HT1080 (cell line): ENCODE results near the gene TSHZ1. TPM values are rescaled to one million over a fixed set of nuclear protein-coding genes. Genes with fewer than 3 reads are reported as not detected.

Source experiments
- DNase-seq: peaks from one replicate; pipeline ENCODE4 v3.0.0-alpha.2; 2015; ENCODE audit warnings: low read depth
- total RNA-seq: library from RNA; depleted of rRNA; stranded (reverse); fragments of >200 nt; shearing (Covaris generic); gene quantifications from 2 replicates; pipeline ENCODE4 v1.2.3, GENCODE V29; 2014

Gene TSHZ1
- total RNA-seq, 1 experiment from 2014 or later = 11.8 TPM

DNA sequence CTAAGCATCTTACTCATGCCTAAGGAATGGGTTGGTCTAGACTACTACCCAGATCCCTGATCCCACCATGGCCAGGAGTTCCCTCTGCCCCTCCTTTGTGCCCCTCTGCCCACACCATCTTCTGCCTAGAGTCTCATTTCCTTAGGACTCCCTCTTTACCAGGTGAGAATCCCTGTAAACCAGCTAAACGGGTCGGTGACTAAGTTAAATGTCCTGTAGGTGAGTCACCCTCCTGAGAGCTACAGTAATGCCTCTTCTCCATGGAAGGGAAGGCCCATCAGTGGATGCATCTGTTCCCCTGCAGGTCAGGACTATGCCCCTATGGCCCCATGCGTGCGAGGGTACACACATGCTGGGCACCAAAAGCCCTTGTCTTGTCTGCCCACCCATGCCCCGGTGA, 27.1 kb upstream of the TSHZ1 start:
- peak; percentile 70 for DNase-seq

- DNase-seq = no peak
These were observed 26.6 kb upstream of the TSHZ1 start for GRCh38 chr18:75183973-75184493.

DNA sequence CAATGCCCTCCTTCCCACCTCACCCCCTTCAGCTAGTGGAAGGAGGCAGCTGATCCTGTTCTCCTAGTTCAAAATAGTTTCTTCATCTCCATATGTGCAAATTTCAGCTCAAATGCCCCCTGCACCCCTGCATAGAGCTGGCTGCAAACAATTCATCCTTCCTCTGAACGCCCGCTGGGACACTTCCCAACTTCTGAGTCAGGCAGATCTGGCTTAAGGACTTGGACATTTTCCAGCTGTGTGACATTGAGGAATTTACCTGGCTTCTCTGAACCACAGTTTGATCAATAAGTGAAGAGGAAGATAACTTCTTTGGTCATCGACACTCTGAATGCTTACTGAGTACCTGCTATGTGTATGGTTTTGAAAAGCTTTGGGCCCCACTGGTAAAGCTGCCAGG, 25.1 kb upstream of the TSHZ1 start:
- no peak for DNase-seq

DNA sequence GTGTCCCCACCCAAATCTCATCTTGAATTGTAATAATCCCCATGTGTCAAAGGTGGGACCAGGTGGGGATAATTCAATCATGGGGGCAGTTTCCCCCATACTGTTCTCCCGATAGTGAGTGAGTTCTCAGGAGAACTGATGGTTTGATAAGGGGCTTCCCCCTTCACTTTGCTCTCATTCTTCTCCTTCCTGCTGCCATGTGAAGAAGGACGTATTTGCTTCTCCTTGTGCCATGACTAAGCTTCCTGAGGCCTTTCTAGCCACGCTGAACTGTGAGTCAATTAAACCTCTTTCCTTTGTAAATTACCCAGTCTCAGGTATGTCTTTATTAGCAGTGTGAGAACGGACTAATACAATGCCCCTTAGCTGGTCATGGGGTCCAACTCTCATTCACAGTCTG, 22.9 kb upstream of the TSHZ1 start:
- DNase-seq = peak; percentile 18

- no peak for DNase-seq
These were observed 20.9 kb upstream of the TSHZ1 start for GRCh38 chr18:75189696-75190095.

GRCh38 chr18:75192899-75193298, 17.7 kb upstream of the TSHZ1 start:
- no peak for DNase-seq

GRCh38 chr18:75198036-75198435, 12.6 kb upstream of the TSHZ1 start:
- DNase-seq = no peak

- DNase-seq = no peak
These were observed 11.3 kb upstream of the TSHZ1 start for GRCh38 chr18:75199327-75199726.

DNA sequence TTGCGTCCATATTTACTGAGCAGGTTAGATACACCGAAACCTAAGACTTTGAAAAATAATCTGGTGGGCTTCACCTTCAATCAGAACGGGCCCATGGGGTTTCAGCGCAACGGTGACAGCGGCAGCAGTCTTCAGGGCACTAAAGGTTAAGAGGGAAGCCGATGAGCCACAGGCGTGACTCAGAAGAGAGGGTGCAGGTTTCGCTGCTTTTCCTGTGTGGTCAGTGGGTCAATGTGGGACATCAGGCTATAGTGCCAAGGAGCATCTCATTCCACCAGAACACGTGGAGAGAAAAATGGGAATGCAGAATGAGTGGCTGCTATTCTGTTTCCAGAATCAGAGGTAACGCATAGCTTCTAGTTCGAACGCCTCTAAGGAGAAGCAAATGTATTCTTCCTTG, 10.5 kb upstream of the TSHZ1 start:
- DNase-seq = no peak

DNA sequence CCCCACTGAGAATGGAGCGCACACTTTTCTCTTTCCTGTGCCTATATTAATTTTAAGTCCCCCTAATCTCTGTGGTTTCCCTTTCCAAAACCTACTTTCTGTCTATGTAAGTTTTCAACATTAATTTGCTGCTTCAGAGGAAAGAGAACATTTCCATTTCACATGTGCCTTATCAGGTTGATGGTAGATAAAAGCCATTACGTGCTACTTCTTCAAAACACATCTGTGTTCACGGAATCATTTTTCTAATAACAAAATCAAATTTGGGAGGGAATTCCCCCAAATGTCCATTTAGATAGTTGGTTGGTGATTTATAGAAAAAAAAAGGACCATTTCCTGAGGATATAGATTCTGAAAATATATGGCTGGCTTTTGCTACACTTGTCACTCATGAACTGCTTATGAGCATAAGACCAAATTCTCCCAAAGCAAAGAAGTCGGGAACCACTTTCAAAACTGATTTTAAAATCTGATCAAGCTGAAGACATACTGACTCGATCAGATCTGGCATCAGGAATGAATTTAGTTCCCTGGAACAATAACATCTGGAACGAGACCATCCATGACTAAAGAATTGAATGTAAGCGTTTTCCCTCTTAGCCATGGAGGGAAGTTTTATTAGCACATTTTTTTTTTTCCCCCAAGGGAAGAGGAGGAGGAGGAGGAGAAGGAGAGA, 9.9 kb upstream of the TSHZ1 start:
- no peak for DNase-seq

GRCh38 chr18:75201282-75202270, 9.0 kb upstream of the TSHZ1 start:
- DNase-seq = no peak

DNA sequence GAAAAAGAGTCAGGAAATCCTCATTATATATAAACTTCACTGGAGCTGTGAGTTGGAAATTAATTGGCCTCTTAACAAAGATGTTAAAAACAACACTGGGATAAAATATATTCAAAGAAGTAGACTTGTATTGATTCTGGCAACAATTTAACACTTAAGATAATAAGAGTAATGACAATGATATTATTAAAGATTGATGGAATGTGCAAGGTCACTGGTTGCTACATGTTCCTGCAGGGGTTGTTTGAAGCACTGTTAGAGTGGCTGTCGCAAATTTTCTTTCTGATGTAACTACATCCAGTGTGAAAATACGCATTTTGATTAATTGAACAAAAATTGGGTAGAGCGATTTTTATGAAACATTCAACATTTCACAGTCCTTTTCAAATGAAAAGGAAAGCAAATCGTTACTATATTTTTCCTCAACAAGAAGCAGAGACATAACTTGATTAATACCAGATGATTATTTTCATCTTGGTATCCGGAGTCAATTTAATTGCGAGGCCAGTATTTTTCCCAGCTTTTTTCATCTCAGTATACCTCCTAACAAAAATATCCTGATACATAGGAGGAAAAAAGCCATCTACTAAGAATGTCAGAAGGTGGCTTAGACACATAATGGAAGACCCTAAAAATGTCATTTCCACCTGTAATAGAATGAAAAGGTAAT, 7.8 kb upstream of the TSHZ1 start:
- no peak for DNase-seq

DNA sequence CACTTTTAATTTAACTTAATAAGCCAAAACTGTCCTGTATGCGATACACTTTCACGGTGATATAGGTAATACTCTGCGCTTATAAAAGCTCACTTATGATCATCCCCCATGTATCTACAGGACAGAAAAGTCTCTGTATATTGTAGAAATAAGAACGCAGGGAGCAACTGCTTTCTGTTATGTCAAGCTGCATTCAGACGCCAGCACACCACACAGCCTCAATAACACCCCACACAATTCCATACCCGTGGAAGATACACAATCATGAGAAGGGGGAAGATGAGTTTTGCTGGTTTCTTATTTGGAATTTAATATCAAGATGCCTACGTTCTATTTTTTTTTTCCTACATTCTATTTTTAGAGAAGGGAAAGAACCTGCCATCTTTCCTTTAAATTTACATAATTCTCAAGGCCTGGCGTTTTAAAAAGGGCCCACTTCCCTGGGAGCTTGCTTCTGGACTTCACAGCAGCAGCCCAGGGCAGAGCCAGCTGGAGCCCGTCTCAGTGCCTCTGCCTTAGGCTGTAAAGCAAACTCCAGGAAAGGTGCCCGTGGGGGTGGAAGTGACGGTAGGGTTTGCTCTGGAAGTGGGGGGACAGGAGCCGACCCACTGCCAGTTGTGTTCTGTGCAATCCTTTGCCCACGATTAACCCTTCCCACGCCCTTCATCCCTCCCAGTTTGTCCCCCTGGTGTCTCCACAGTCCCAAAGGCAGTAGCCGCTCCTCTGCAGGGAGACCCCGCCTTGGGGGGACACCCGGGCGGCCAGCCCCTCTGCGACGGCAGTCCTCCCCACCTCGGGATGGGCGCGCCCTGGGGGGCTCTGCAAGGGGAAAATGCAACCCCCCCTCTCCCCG, 7.0 kb upstream of the TSHZ1 start:
- DNase-seq = no peak

DNA sequence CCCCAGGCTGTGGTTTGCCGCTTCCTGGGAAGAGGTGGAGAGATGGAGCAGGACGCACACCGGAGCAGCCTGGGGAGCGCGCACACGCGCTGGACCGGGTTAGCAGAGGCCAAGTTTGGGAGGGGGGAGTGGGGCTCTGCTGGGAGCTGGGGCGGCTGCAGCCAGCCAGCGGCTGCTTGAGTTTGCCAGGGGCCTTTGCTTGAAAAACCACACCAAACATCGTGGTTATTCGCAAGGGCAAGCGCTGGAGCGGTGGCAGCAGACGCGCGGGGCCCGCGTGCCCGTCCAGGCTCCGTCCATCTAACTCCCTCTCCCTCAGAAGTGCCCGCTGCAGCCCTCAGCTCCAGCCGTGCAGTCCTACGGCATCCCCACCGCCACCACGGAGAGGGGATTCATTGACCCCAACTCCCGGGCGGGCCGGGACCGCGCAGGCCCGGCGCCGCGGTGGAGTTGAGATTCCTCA, 6.3 kb upstream of the TSHZ1 start:
- DNase-seq = no peak

- DNase-seq = no peak
These were observed 5.7 kb upstream of the TSHZ1 start for GRCh38 chr18:75204732-75205513.

- no peak for DNase-seq
These were observed 5.0 kb upstream of the TSHZ1 start for GRCh38 chr18:75205514-75206132.

DNA sequence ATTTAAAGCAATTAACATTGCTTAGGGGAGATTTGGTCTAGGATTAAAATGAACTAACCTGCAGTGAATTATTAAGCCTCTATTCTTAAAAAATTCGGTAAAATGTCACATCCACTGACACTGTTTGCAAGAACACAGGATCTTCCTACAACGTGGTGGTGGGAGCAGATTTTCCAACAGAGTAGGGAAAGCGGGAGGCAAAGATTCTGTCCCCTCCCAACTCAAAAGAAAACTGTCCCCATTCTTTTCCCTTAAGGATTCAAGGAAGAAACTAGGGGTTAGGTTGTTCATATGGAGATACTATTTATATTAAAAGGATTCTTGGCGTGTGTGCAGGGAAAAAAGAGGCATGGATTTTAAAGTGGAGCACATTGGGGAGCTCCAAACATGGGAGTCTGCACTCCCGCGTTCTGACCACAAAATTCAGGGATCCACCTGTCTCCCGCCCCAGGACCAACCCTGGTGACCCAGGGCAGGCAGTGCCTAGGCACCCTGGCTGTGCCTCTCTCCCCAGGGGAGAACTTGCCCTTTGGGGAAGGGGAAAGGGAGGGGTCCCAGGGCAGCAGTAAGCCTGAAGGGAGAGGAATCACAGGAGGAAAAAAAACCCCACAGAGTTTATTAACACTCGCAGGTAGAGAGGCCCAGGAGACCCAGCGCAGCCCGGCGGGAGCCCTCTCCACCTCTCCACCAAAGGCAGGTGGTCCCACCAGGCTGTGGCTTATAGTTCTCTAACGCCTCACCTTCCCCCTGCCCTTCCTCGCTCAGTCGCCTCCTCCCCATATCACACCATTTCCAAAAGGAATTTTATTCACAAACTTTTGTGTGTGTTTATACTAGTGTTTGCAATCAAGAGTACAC, 3.9 kb upstream of the TSHZ1 start:
- no peak for DNase-seq
